ENCODE measurements around the gene CLCNKA. TPM values are rescaled to one million over a fixed set of nuclear protein-coding genes. Genes with fewer than 3 reads are reported as not detected.

Gene CLCNKA
- total and polyA plus RNA-seq, 4 donors: not detected

- Histone ChIP-seq H3K27ac (ENCODE audit: low read depth in 1 of 2, low read length in 2 of 2) (no peak overlapping the region), H3K9ac (ENCODE audit: low read depth in 1 of 2, low read length in 2 of 2) (no peak overlapping the region), H3K36me3 (ENCODE audit: control insufficient read depth in 4 of 4, insufficient read depth in 3 of 4, low read depth in 1 of 4, low read length in 3 of 4) (no peaks in the 10 kb centered on the region), H3K4me1 (ENCODE audit: control insufficient read depth in 4 of 4, insufficient read depth in 4 of 4, low read length in 3 of 4) (peaks cover 0 to 6% (median 2%) of the 10 kb centered on the region in 4 donors), H3K9me3 (ENCODE audit: control insufficient read depth in 4 of 4, low read length in 3 of 4) (no peaks in the 10 kb centered on the region), H3K4me3 (ENCODE audit: low read depth in 1 of 3, low read length in 3 of 3) (no peak overlapping the region), H3K27me3 (ENCODE audit: control insufficient read depth in 4 of 4, insufficient read depth in 4 of 4, low read length in 3 of 4) (no peaks in the 10 kb centered on the region)
- 93% methylated on average over 5 of the region's 5 CpGs for WGBS
- DNase-seq (ENCODE audit: low spot score): no peak
- no peak for TF ChIP-seq REST (IDR thresholded peaks at IDR 0.05)
- TF ChIP-seq CTCF (IDR thresholded peaks at IDR 0.05; ENCODE audit: low read depth, low read length, missing input control): no peak
- TF ChIP-seq HNF4G (IDR thresholded peaks at IDR 0.05): no peak
- TF ChIP-seq FOXA2 (IDR thresholded peaks at IDR 0.05): no peak
- no peak for TF ChIP-seq SP1 (IDR thresholded peaks at IDR 0.05)
- TF ChIP-seq MAX (IDR thresholded peaks at IDR 0.05): no peak
- no peak for TF ChIP-seq TAF1 (conservative IDR thresholded peaks at IDR 0.05)
- no peak for TF ChIP-seq JUND (IDR thresholded peaks at IDR 0.05)
- no peak for TF ChIP-seq GABPA (IDR thresholded peaks at IDR 0.05 in 1 of 2, conservative IDR thresholded peaks at IDR 0.05 in 1 of 2)
- no peak for TF ChIP-seq RXRA (IDR thresholded peaks at IDR 0.05)
- TF ChIP-seq YY1 (IDR thresholded peaks at IDR 0.05): no peak
- TF ChIP-seq FOXA1 (IDR thresholded peaks at IDR 0.05): no peak
Measured at GRCh38 chr1:16043950-16044349, 22.1 kb downstream of the CLCNKA start.

GRCh38 chr1:16046842-16047241, 25.0 kb downstream of the CLCNKA start:
- no peak for DNase-seq (ENCODE audit: low spot score)
- Histone ChIP-seq H3K9me3 (ENCODE audit: control insufficient read depth in 4 of 4, low read length in 3 of 4) (no peaks in the 10 kb centered on the region), H3K27ac (ENCODE audit: low read depth in 1 of 2, low read length in 2 of 2) (no peak overlapping the region), H3K4me3 (ENCODE audit: low read depth in 1 of 3, low read length in 3 of 3) (no peak overlapping the region), H3K9ac (ENCODE audit: low read depth in 1 of 2, low read length in 2 of 2) (no peak overlapping the region), H3K4me1 (ENCODE audit: control insufficient read depth in 4 of 4, insufficient read depth in 4 of 4, low read length in 3 of 4) (peaks cover 0 to 6% (median 2%) of the 10 kb centered on the region in 4 donors), H3K27me3 (ENCODE audit: control insufficient read depth in 4 of 4, insufficient read depth in 4 of 4, low read length in 3 of 4) (no peaks in the 10 kb centered on the region), H3K36me3 (ENCODE audit: control insufficient read depth in 4 of 4, insufficient read depth in 3 of 4, low read depth in 1 of 4, low read length in 3 of 4) (no peaks in the 10 kb centered on the region)
- TF ChIP-seq CTCF (IDR thresholded peaks at IDR 0.05; ENCODE audit: low read depth, low read length, missing input control): no peak
- TF ChIP-seq NR2F2 (IDR thresholded peaks at IDR 0.05): no peak
- TF ChIP-seq FOXA2 (IDR thresholded peaks at IDR 0.05): no peak
- TF ChIP-seq HNF4G (IDR thresholded peaks at IDR 0.05): no peak
- no peak for TF ChIP-seq MAX (IDR thresholded peaks at IDR 0.05)
- no peak for TF ChIP-seq HNF4A (conservative IDR thresholded peaks at IDR 0.05)
- no peak for TF ChIP-seq TAF1 (conservative IDR thresholded peaks at IDR 0.05)
- TF ChIP-seq ZBTB33 (IDR thresholded peaks at IDR 0.05): no peak
- no peak for TF ChIP-seq EGR1 (IDR thresholded peaks at IDR 0.05; ENCODE audit: low read depth in 2 of 2)
- no peak for TF ChIP-seq YY1 (IDR thresholded peaks at IDR 0.05)
- TF ChIP-seq FOXA1 (IDR thresholded peaks at IDR 0.05): no peak
- TF ChIP-seq RXRA (IDR thresholded peaks at IDR 0.05): no peak
- 74% methylated on average over 7 of the region's 7 CpGs for WGBS
